ENCODE data around the gene UBXN2A.

UBXN2A gene
- long read RNA-seq, donor 1, partial matches to known transcripts = 7 of 7 reads
- long read RNA-seq, donor 1, other reads (novel, unspliced or antisense) = 0 of 7 reads
- long read RNA-seq, donor 2, full-length matches to known transcripts = 3 of 3 reads
- long read RNA-seq, donor 2, partial matches to known transcripts = 0 of 3 reads
- long read RNA-seq, donor 2, other reads (novel, unspliced or antisense) = 0 of 3 reads
- long read RNA-seq, donor 3, full-length matches to known transcripts = 1 of 1 reads
- long read RNA-seq, donor 3, partial matches to known transcripts = 0 of 1 reads
- long read RNA-seq, donor 3, other reads (novel, unspliced or antisense) = 0 of 1 reads
- long read RNA-seq, donor 4, full-length matches to known transcripts = 3 of 3 reads
- long read RNA-seq, donor 4, partial matches to known transcripts = 0 of 3 reads
- long read RNA-seq, donor 4, other reads (novel, unspliced or antisense) = 0 of 3 reads
- long read RNA-seq, donor 5, full-length matches to known transcripts = 2 of 2 reads
- long read RNA-seq, donor 5, partial matches to known transcripts = 0 of 2 reads
- long read RNA-seq, donor 5, other reads (novel, unspliced or antisense) = 0 of 2 reads
- long read RNA-seq, donor 6, full-length matches to known transcripts = 4 of 11 reads
- long read RNA-seq, donor 6, partial matches to known transcripts = 7 of 11 reads
- long read RNA-seq, donor 6, other reads (novel, unspliced or antisense) = 0 of 11 reads
- long read RNA-seq, donor 7, full-length matches to known transcripts = 8 of 8 reads
- long read RNA-seq, donor 7, partial matches to known transcripts = 0 of 8 reads
- long read RNA-seq, donor 7, other reads (novel, unspliced or antisense) = 0 of 8 reads
- long read RNA-seq, donor 8, full-length matches to known transcripts = 2 of 2 reads
- long read RNA-seq, donor 8, partial matches to known transcripts = 0 of 2 reads
- long read RNA-seq, donor 8, other reads (novel, unspliced or antisense) = 0 of 2 reads

- peak; percentile 93 for DNase-seq
Measured at GRCh38 chr2:23939987-23940717, at the start of gene UBXN2A. Gene UBXN2A (plus strand): TSS chr2:23940463. CDS start chr2:23958315, 17,852 bp downstream.

GRCh38 chr2:23900133-23900532 is 40.1 kb upstream of the UBXN2A start:
- DNase-seq = no peak

GRCh38 chr2:23900541-23901322 is 39.5 kb upstream of the UBXN2A start:
- no peak for DNase-seq

- DNase-seq = no peak
Measured at GRCh38 chr2:23901966-23902846, 38.1 kb upstream of the UBXN2A start.

- no peak for DNase-seq
Measured at GRCh38 chr2:23903034-23903433, 37.2 kb upstream of the UBXN2A start.

GRCh38 chr2:23904215-23904614 is 36.0 kb upstream of the UBXN2A start:
- no peak for DNase-seq

- DNase-seq = no peak
Measured at GRCh38 chr2:23904692-23905091, 35.6 kb upstream of the UBXN2A start.

- DNase-seq = no peak
Measured at GRCh38 chr2:23905155-23905554, 35.1 kb upstream of the UBXN2A start.

GRCh38 chr2:23912054-23912453 is 28.2 kb upstream of the UBXN2A start:
- DNase-seq = no peak

- no peak for DNase-seq
Measured at GRCh38 chr2:23915327-23915726, 24.9 kb upstream of the UBXN2A start.

- DNase-seq = no peak
Measured at GRCh38 chr2:23916727-23917405, 23.4 kb upstream of the UBXN2A start.

GRCh38 chr2:23918837-23919489 is 21.3 kb upstream of the UBXN2A start:
- no peak for DNase-seq

GRCh38 chr2:23924589-23925359 is 15.5 kb upstream of the UBXN2A start:
- no peak for DNase-seq

- no peak for DNase-seq
Measured at GRCh38 chr2:23925702-23926289, 14.5 kb upstream of the UBXN2A start.

GRCh38 chr2:23926290-23926749 is 13.9 kb upstream of the UBXN2A start:
- no peak for DNase-seq

- peak; percentile 99 for DNase-seq
Measured at GRCh38 chr2:23926750-23927571, 13.3 kb upstream of the UBXN2A start, which contains the start of gene ATAD2B. Gene ATAD2B (minus strand): TSS chr2:23927123. CDS start chr2:23926770, 353 bp downstream.

- DNase-seq = no peak
Measured at GRCh38 chr2:23934259-23934658, 6.0 kb upstream of the UBXN2A start.
